GM12801 (cell line): ENCODE measurements around the gene ARL15.

ENCODE experiments used
- TF ChIP-seq, protein P1 (sequence below): IDR thresholded peaks from one replicate; pipeline ENCODE4 v1.5.1; 2011; ENCODE audit warnings: control low read depth; ENCODE audit not compliant: insufficient read length; ENCODE audit errors: extremely low read depth

The ARL15 gene

DNA sequence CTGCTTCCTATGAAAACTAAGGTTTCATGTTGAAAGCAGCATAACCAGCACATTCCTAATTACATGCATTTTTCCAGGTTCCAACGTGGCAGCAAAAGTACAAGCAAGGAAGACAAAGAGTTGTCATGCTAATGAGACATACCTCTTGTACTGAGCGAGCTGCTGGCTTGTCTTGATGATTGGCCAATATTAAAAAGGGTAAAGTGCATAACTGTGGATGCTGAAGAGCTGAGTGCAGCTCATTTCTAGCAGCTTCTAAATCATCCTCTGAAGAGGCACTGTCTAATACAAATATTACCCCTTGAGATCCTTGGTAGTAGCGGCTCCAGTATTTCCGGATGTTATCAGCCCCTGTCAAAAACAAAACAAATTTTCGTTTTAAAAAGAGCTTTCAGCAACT is 197.3 kb downstream of the ARL15 start:
- TF ChIP-seq, protein P1, sequence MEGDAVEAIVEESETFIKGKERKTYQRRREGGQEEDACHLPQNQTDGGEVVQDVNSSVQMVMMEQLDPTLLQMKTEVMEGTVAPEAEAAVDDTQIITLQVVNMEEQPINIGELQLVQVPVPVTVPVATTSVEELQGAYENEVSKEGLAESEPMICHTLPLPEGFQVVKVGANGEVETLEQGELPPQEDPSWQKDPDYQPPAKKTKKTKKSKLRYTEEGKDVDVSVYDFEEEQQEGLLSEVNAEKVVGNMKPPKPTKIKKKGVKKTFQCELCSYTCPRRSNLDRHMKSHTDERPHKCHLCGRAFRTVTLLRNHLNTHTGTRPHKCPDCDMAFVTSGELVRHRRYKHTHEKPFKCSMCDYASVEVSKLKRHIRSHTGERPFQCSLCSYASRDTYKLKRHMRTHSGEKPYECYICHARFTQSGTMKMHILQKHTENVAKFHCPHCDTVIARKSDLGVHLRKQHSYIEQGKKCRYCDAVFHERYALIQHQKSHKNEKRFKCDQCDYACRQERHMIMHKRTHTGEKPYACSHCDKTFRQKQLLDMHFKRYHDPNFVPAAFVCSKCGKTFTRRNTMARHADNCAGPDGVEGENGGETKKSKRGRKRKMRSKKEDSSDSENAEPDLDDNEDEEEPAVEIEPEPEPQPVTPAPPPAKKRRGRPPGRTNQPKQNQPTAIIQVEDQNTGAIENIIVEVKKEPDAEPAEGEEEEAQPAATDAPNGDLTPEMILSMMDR: no peak

DNA sequence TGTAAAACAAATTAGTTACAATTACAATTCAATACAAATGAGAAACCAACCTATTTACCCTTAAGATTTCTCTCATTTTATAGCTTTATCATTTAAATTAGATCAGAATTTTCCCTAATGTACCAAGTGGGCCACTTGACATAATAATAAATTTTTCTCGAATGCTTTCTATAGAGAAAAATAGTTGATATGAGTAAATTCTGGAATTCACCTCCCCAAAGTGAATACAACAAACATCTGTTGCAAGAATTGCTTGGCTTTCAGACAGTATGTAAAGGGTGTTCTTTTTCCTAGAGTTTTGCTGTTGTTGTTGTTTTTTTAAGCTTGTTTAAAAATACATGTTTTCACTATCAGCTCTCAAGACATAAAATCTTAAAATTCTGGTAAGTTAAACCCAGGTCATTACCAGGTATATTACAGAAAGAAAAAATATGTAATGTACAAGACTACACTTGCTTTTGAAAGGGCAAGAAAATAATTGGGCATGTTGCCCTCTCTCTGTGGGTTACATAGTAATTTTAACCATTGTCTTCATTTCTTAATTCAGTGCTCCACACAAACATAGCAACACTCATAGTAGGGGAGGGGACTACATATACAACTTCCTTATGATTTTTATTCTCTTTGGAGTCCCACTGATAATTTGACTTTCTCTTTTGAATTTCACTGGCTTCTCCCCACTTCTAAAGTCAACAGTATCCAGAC is 200.6 kb downstream of the ARL15 start:
- TF ChIP-seq, protein P1: no peak

DNA sequence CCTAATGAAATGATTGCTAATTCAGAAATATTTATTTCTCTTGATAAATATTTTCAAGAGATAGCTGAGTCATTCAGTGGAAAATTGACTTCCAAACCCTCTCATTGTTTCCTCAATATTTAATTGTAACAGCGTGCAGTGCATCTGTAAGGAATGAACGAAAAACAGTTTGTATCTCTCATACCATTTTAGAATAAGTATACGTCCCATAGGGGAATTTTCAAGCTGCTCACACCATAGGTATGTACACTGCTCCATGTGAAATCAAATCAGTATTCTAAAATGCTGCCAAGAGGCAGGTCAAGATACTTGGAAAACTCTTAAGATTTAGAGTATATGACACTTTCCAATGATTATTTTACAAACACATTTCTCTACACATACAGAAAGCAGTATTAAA is 202.2 kb downstream of the ARL15 start:
- TF ChIP-seq, protein P1: no peak

DNA sequence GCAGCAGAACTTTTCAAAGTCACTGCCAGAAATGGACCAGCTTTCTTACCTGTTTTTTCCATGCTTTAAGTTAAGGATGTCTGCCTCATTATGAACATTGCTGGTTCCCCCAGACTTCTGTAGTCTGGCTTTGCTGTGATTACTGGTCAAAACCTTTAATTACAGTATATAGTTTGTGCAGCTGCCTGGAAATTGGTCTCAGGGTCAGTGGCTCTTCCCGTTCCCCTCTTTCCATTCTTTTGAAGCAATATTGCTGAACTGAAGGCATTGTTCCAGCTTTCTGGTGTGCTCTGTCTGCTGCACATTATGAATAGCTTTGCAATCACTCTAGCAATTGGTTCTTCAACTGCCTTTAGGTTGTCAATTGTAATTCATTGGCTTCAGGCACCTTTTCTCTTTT is 206.5 kb downstream of the ARL15 start:
- TF ChIP-seq, protein P1: no peak

DNA sequence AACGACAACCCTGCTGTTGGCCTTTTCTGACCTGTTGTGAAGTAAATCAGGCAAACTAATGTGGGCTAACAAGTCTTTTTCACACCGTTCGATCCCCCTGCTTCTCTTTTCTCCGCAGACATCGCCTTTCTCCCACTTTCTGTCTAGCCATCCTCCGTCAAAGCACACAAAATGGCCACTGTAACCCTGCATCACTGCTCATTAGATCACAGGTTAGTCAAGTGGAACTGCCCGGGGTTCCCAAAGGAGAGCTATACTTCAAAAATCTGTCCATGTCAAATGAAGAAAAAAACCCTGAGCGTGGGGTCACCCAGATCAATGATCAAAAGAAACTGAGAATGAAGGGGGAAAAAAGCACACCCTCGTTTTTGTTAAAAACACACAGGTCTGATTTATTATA is 212.1 kb downstream of the ARL15 start:
- TF ChIP-seq, protein P1: no peak

DNA sequence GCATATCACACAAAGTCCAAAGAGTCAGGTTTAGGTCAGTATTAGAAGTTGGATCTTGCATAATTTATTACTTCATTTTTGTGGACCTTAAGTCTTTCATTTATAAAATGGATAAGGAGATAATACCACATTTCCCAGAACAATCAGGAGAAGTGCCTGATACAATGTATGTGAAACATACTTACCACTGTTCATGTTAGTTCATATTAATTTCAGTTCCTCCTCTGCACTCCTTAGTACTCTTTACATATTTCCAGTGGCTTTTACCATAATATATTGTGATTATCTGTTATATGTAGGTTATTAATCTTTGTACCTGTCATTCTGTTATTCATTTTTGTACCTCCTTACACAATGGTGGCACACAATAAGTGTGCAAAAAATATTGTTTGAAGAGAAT is 214.4 kb downstream of the ARL15 start:
- TF ChIP-seq, protein P1: no peak

DNA sequence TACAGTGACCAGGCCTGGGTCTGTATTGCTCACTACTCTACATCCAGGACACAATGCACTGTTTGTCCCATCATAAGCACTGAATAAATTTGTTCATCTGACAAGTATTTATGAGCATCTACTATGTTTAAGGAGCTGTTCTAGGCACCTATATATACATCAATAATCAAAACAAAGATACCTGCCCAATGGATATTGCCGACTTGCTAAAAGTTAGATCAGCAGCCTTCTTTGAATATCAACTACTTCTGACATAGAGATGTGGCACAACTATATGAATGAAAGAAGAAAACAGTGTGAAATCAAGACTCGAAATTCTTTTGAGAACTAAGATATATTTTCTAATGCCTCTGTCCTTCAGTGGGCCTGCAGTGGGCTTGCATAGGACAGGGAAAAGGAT is 215.7 kb downstream of the ARL15 start:
- TF ChIP-seq, protein P1: no peak

DNA sequence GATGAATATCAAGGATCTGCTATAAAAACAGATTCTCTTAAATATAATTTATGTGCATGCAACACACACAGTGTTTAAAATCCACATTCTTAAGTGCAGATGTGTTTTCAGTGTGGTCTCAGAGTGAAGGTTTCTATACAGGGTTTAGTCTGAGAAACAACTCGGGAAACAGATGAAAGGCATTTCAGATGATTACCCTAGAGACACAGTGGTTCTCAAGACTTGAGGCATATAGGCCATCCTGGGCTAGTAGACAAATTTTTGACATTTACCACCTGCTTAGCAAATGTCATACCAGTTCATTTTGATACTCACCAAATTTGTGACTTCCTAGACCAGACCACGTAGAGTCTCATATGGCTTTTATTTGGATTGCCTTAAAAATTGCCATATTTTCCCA is 216.5 kb downstream of the ARL15 start:
- TF ChIP-seq, protein P1: no peak
